Measurements from ENCODE around the gene PPP2R5A.

The PPP2R5A gene

GRCh38 chr1:212261361-212261929, 23.8 kb upstream of the PPP2R5A start:
- TF ChIP-seq, protein P1, sequence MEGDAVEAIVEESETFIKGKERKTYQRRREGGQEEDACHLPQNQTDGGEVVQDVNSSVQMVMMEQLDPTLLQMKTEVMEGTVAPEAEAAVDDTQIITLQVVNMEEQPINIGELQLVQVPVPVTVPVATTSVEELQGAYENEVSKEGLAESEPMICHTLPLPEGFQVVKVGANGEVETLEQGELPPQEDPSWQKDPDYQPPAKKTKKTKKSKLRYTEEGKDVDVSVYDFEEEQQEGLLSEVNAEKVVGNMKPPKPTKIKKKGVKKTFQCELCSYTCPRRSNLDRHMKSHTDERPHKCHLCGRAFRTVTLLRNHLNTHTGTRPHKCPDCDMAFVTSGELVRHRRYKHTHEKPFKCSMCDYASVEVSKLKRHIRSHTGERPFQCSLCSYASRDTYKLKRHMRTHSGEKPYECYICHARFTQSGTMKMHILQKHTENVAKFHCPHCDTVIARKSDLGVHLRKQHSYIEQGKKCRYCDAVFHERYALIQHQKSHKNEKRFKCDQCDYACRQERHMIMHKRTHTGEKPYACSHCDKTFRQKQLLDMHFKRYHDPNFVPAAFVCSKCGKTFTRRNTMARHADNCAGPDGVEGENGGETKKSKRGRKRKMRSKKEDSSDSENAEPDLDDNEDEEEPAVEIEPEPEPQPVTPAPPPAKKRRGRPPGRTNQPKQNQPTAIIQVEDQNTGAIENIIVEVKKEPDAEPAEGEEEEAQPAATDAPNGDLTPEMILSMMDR (conservative IDR thresholded peaks at IDR 0.05; ENCODE audit: low read depth) = no peak
- ChIA-PET POLR2A (ENCODE audit: low non-redundant PET) (no interaction called here), CTCF (no interaction called here)
- H3K27ac ChIP-seq = no peak overlapping the region
- DNase-seq (ENCODE audit: low spot score) = no peak

DNA sequence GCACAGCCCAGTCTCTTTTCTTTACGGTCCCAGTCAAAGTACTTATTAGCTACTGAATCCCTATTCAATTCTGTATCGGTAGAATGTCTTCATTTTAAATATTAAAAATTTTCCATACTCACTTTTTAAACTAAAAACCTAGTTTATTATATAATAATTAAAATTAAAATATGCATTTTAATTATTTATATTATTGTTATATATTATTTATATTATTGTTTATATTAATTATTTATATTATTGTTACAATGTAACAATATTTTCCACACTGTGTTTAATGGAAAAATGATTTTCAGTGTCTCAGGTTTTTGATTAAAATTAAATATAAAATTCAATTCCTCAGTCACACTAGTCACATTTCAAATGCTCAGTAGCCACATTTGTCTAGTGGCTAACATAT, 18.2 kb upstream of the PPP2R5A start:
- no peak for DNase-seq (ENCODE audit: low spot score)
- H3K27ac ChIP-seq = no peak overlapping the region
- POLR2A ChIA-PET (ENCODE audit: low non-redundant PET) = no interaction called here

GRCh38 chr1:212267460-212267859, 17.8 kb upstream of the PPP2R5A start:
- TF ChIP-seq, protein P1 (conservative IDR thresholded peaks at IDR 0.05; ENCODE audit: low read depth) = no peak
- no peak for DNase-seq (ENCODE audit: low spot score)
- CTCF ChIA-PET = interaction anchor here (0.6 kb wide), 1 partner anchor 82 kb away, joined by 5 read pairs; no protein-coding TSS in a partner anchor
- POLR2A ChIA-PET (ENCODE audit: low non-redundant PET) = no interaction called here
- H3K27ac ChIP-seq = no peak overlapping the region

More for the DNA sequence above, 18.2 kb upstream of the PPP2R5A start:
- TF ChIP-seq, protein P1 (conservative IDR thresholded peaks at IDR 0.05; ENCODE audit: low read depth) = no peak
- CTCF ChIA-PET = interaction anchor here (0.6 kb wide), 1 partner anchor 82 kb away, joined by 5 read pairs; no protein-coding TSS in a partner anchor

DNA sequence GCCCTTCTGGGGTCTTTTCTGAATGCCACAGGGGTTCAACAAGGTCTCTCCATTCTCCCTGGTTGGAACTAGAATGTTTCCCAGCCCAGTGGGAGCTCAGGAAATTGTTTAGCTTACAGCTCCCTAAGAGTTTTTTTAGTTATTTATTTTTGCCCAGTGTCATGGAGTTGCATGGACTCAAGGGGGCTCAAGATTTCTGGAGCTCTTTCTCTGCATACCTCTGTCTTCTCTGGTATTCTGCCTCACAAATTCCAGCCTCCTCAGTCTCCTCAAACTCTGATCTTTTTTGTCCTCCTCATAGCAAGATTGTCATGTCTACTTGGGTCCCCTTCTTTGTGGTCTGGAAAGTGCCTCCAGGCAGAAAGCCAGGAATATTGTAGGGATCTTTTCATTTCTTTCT, 15.9 kb upstream of the PPP2R5A start:
- TF ChIP-seq, protein P1 (conservative IDR thresholded peaks at IDR 0.05; ENCODE audit: low read depth) = no peak
- CTCF ChIA-PET = no interaction called here
- H3K27ac ChIP-seq = no peak overlapping the region
- POLR2A ChIA-PET (ENCODE audit: low non-redundant PET) = interaction anchor here (0.7 kb wide), 1 partner anchor 17 kb away, joined by 3 read pairs; no protein-coding TSS in a partner anchor
- no peak for DNase-seq (ENCODE audit: low spot score)

DNA sequence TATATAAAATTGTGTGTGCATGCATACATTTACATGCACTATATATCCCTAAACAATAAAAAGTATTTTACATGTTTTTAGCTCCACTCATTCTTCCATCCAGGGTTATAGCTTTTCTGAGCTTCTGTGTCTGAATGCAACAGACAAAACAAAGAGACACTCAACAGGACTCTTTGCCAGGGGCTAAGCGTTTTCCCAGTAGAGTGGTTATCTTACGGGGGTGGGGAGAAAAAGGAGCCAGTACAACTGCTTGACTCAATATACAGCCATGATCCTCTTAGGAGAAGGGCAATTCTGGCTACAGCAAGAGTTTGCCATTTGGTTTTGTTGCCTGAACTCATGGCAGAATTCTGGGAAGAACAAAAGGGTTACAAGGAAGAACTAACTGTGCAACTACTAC, 14.6 kb upstream of the PPP2R5A start:
- ChIA-PET POLR2A (ENCODE audit: low non-redundant PET) (interaction anchor here (0.6 kb wide), 1 partner anchor 569 kb away, joined by 4 read pairs; no protein-coding TSS in a partner anchor), CTCF (no interaction called here)
- DNase-seq (ENCODE audit: low spot score) = no peak
- H3K27ac ChIP-seq = no peak overlapping the region
- TF ChIP-seq, protein P1 (conservative IDR thresholded peaks at IDR 0.05; ENCODE audit: low read depth) = no peak

DNA sequence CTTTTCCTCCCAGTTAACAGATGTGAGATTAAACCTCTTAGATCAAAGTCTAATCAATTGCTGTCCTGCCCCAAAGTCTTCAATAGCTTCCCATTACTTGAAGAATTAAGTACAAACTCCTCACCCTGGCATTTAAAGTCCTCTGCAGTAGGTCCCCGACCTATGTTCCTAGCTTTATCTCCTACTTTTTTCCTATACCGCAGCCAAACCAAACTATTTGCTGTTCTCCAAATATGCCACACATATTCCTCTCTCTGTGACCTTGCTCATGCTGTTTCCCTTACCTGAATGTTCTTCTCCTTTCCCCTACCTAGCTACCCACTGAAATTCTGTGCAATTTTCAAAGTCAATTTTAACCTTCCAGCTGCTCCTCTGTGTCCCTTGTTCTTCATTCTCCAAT, 14.0 kb upstream of the PPP2R5A start:
- CTCF ChIA-PET = no interaction called here

More for the DNA sequence above, 14.0 kb upstream of the PPP2R5A start:
- no peak overlapping the region for H3K27ac ChIP-seq
- no peak for DNase-seq (ENCODE audit: low spot score)
- POLR2A ChIA-PET (ENCODE audit: low non-redundant PET) = interaction anchor here (0.6 kb wide), 1 partner anchor 568 kb away, joined by 4 read pairs; no protein-coding TSS in a partner anchor
- TF ChIP-seq, protein P1 (conservative IDR thresholded peaks at IDR 0.05; ENCODE audit: low read depth) = no peak
